Uterus (tissue), 4 donors: ENCODE data around the gene C1QTNF3. TPM values are rescaled to one million over a fixed set of nuclear protein-coding genes. Genes with fewer than 3 reads are reported as not detected.

Source experiments
- DNase-seq, 2 donors: peaks; one replicate each; pipeline ENCODE4 v3.0.0-alpha.2; 2019 to 2020
- H3K27ac ChIP-seq, 2 donors: fragments of 200-600 bp; sonication (generic); 1 replicate in 1 of 2; 2 replicates in 1 of 2; pipeline ENCODE4 v1.5.1; 2016 to 2018
- H3K27me3 ChIP-seq, 2 donors: fragments of 200-600 bp; sonication (generic); one replicate each; pipeline ENCODE4 v1.5.1; 2018 to 2019; ENCODE audit warnings: control low read depth in 1 of 2
- H3K36me3 ChIP-seq, 2 donors: fragments of 200-600 bp; sonication (generic); one replicate each; pipeline ENCODE4 v1.5.1; 2019; ENCODE audit warnings: control low read depth in 1 of 2
- H3K4me1 ChIP-seq, 2 donors: fragments of 200-600 bp; sonication (generic); one replicate each; pipeline ENCODE4 v1.5.1; 2018 to 2019; ENCODE audit warnings: control low read depth in 1 of 2
- H3K4me3 ChIP-seq, 2 donors: fragments of 200-600 bp; sonication (generic); 1 replicate in 1 of 2; 2 replicates in 1 of 2; pipeline ENCODE4 v1.5.1; 2018 to 2019; ENCODE audit warnings: mild to moderate bottlenecking in 1 of 2
- H3K9me3 ChIP-seq, 2 donors: fragments of 200-600 bp; sonication (generic); one replicate each; pipeline ENCODE4 v1.5.1; 2019; ENCODE audit warnings: control low read depth in 1 of 2
- CTCF ChIP-seq, 4 experiments: fragments of 200-600 bp in 2 of 4; fragments of 450-650 bp in 2 of 4; sonication (generic) in 2 of 4; IDR thresholded peaks; one replicate each; pipeline ENCODE4 v1.5.1; 2016 to 2019; ENCODE audit warnings: antibody characterized with exemption in 4 of 4, mild to moderate bottlenecking in 2 of 4, moderate library complexity in 1 of 4
- POLR2A ChIP-seq, 2 donors: fragments of 450-650 bp; IDR thresholded peaks; one replicate each; pipeline ENCODE4 v1.6.1; 2016; ENCODE audit warnings: antibody characterized with exemption in 2 of 2, mild to moderate bottlenecking in 1 of 2, moderate library complexity in 1 of 2
- intact Hi-C: fragments of 100-400 bp; cut with DNase I; formaldehyde crosslinking; loops from one replicate; pipeline ENCODE4 v1.15.1; 2023; ENCODE audit warnings: low total_unique reads
- total RNA-seq, 4 donors: library from RNA; depleted of rRNA in 3 of 4; stranded (reverse); fragments of >200 nt in 3 of 4; gene quantifications; one replicate each; pipeline versions ENCODE4 v1.1.0 to v1.2.4, GENCODE V29; 2014 to 2023
- donor health status: DM: yes; HTN: yes; CAD: no.

C1QTNF3 gene
- total RNA-seq, 4 donors from 2014 or later: 7.6 to 35.9 (median 13.3) TPM

GRCh38 chr5:34057569-34057968 lies 14.6 kb upstream of the C1QTNF3 start:
- H3K27ac ChIP-seq: no peak overlapping the region
- no peaks in the 10 kb centered on the region for H3K27me3 ChIP-seq
- no peaks in the 10 kb centered on the region for H3K4me1 ChIP-seq
- no peaks in the 10 kb centered on the region for H3K9me3 ChIP-seq
- H3K36me3 ChIP-seq: no peaks in the 10 kb centered on the region
- no peak overlapping the region for H3K4me3 ChIP-seq
- intact Hi-C loops: no loop called here
- no peak for DNase-seq
- TF ChIP-seq CTCF (IDR thresholded peaks at IDR 0.05): no peak
- TF ChIP-seq POLR2A (IDR thresholded peaks at IDR 0.05): no peak

DNA sequence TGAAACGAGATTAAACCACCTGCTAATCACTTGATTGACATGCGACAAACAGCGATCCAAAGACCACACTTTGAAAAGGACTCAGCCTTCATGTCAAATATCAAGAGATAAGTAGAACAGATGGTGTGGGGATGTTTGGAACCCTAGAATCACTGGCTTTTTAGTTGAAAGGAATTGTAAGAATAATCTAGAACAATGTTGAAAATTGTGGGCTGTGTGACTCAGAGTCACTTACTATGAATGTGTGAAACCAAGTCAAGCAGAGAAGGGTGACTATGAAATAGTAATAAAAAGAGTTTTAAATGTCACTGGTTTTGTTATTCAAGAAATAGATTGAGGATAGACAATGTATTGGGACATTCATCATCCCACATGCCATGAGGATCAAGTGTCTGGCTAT lies 14.1 kb upstream of the C1QTNF3 start:
- intact Hi-C loops: no loop called here
- Histone ChIP-seq H3K9me3 (no peaks in the 10 kb centered on the region), H3K4me3 (no peak overlapping the region), H3K4me1 (no peaks in the 10 kb centered on the region), H3K27ac (no peak overlapping the region), H3K27me3 (no peaks in the 10 kb centered on the region), H3K36me3 (no peaks in the 10 kb centered on the region)
- no peak for DNase-seq
- no peak for TF ChIP-seq CTCF (IDR thresholded peaks at IDR 0.05)
- no peak for TF ChIP-seq POLR2A (IDR thresholded peaks at IDR 0.05)

DNA sequence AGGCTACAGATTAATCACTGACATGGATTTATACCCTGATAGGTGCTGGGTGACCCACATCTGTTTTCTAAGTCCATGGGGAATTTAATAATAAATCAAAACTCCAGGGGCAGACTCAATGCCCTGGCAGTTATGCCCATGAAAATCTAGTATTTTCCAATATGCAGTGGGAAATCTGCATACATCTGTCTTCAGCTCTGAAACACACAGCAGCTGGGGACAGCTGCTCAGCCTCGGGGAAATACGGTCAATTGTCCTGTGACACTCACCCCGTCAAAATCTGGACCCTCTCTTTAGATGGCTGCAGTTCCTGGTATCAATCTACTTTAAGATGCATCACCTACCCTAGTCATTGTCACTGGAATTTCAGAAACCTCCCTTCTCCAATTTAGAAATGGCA lies 12.7 kb upstream of the C1QTNF3 start:
- no peak for DNase-seq
- Histone ChIP-seq H3K4me3 (no peak overlapping the region), H3K36me3 (no peaks in the 10 kb centered on the region), H3K27me3 (no peaks in the 10 kb centered on the region), H3K27ac (no peak overlapping the region), H3K4me1 (no peaks in the 10 kb centered on the region), H3K9me3 (no peaks in the 10 kb centered on the region)
- intact Hi-C loops: no loop called here
- TF ChIP-seq CTCF (IDR thresholded peaks at IDR 0.05): no peak
- TF ChIP-seq POLR2A (IDR thresholded peaks at IDR 0.05): no peak

DNA sequence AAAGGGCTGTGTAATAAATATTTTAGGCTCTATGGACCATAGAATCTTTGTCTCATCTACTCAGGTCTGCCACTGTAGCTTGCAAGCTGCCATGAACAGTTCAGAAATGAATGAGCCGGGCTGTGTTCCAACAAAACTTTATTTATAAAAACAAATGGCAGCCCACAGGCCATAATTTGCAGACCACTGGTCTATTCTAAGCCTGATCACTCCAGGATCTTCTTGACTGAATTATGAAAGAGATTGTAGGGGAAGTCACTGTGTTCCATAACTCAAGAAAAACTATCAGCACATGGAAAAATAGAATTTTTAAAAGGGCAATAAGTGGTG lies 11.4 kb upstream of the C1QTNF3 start:
- Histone ChIP-seq H3K4me1 (no peaks in the 10 kb centered on the region), H3K4me3 (no peak overlapping the region), H3K36me3 (no peaks in the 10 kb centered on the region), H3K9me3 (no peaks in the 10 kb centered on the region), H3K27ac (no peak overlapping the region), H3K27me3 (no peaks in the 10 kb centered on the region)
- TF ChIP-seq CTCF (IDR thresholded peaks at IDR 0.05): no peak
- TF ChIP-seq POLR2A (IDR thresholded peaks at IDR 0.05): no peak
- intact Hi-C loops: no loop called here
- no peak for DNase-seq

DNA sequence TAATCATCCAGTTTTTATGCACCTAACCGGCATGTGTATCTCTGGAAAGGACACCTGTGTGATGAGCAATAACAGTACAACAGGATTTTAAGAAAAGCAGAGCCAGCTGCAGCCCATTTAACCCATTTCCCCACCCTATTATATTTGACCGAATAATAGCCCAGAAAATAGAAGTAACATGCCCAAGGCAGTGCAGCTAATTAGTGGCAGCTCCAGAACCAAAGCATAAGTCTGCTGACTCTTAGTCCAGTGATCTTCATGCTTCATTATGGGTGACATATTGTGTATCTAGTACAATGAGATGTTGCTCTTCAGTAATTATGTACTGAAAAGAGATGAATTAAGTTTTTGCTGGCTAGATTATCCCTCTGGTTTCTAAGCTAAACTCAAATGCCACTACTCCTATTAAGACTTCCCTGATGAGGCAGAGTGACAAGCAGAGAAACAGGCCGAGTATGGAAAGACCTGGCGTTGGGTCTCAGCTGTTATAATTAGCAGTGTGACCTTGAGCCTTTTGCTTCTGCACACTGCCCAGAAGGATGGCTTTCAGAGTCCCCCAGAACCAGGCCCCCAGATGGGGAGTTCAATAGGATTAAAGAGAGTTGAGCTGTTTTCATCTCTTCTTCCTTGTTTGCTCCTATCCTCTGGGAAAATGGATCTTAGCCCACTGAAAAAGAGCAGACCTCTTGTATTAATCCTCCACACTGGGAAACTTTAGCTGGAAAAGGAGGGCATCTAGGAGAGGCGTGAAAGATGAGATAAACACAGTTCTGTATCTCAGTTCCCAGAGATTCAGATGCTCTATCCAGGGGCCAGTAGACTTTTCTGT lies 10.8 kb upstream of the C1QTNF3 start:
- no peak overlapping the region for H3K4me3 ChIP-seq
- no peak overlapping the region for H3K27ac ChIP-seq
- no peaks in the 10 kb centered on the region for H3K27me3 ChIP-seq
- no peaks in the 10 kb centered on the region for H3K9me3 ChIP-seq
- DNase-seq: no peak
- intact Hi-C loops: no loop called here
- no peaks in the 10 kb centered on the region for H3K36me3 ChIP-seq
- TF ChIP-seq POLR2A (IDR thresholded peaks at IDR 0.05) (no peak), CTCF (IDR thresholded peaks at IDR 0.05) (no peak)
- no peaks in the 10 kb centered on the region for H3K4me1 ChIP-seq
